ENCODE data around the gene AKAP6.

AKAP6 gene

GRCh38 chr14:32394038-32394437 is 64.9 kb downstream of the AKAP6 start:
- no peak for DNase-seq
- in situ Hi-C loops (cut with MboI; ENCODE audit: low pct_unique_long_range_greater_than_20kb, low sequenced_read_pairs), result no loop called here

GRCh38 chr14:32396885-32397284 is 67.8 kb downstream of the AKAP6 start:
- no peak for DNase-seq
- in situ Hi-C loops (cut with MboI; ENCODE audit: low pct_unique_long_range_greater_than_20kb, low sequenced_read_pairs), result no loop called here

- no peak for DNase-seq
- in situ Hi-C loops (cut with MboI; ENCODE audit: low pct_unique_long_range_greater_than_20kb, low sequenced_read_pairs), result no loop called here
These were observed 69.0 kb downstream of the AKAP6 start for GRCh38 chr14:32397861-32398640.

GRCh38 chr14:32399920-32400319 is 70.8 kb downstream of the AKAP6 start:
- DNase-seq, result no peak
- in situ Hi-C loops (cut with MboI; ENCODE audit: low pct_unique_long_range_greater_than_20kb, low sequenced_read_pairs), result no loop called here

- no peak for DNase-seq
- in situ Hi-C loops (cut with MboI; ENCODE audit: low pct_unique_long_range_greater_than_20kb, low sequenced_read_pairs), result no loop called here
These were observed 71.4 kb downstream of the AKAP6 start for GRCh38 chr14:32400480-32400879.

GRCh38 chr14:32403021-32403420 is 73.9 kb downstream of the AKAP6 start:
- no peak for DNase-seq
- in situ Hi-C loops (cut with MboI; ENCODE audit: low pct_unique_long_range_greater_than_20kb, low sequenced_read_pairs), result no loop called here

GRCh38 chr14:32403688-32404087 is 74.6 kb downstream of the AKAP6 start:
- in situ Hi-C loops (cut with MboI; ENCODE audit: low pct_unique_long_range_greater_than_20kb, low sequenced_read_pairs), result no loop called here
- DNase-seq, result no peak

GRCh38 chr14:32404784-32405573 is 75.9 kb downstream of the AKAP6 start:
- in situ Hi-C loops (cut with MboI; ENCODE audit: low pct_unique_long_range_greater_than_20kb, low sequenced_read_pairs), result no loop called here
- DNase-seq, result no peak

- no peak for DNase-seq
- in situ Hi-C loops (cut with MboI; ENCODE audit: low pct_unique_long_range_greater_than_20kb, low sequenced_read_pairs), result no loop called here
These were observed 76.8 kb downstream of the AKAP6 start for GRCh38 chr14:32405856-32406255.

- DNase-seq, result no peak
- in situ Hi-C loops (cut with MboI; ENCODE audit: low pct_unique_long_range_greater_than_20kb, low sequenced_read_pairs), result no loop called here
These were observed 78.0 kb downstream of the AKAP6 start for GRCh38 chr14:32407130-32407529.

GRCh38 chr14:32408018-32408417 is 78.9 kb downstream of the AKAP6 start:
- in situ Hi-C loops (cut with MboI; ENCODE audit: low pct_unique_long_range_greater_than_20kb, low sequenced_read_pairs), result no loop called here
- DNase-seq, result no peak

- DNase-seq, result no peak
- in situ Hi-C loops (cut with MboI; ENCODE audit: low pct_unique_long_range_greater_than_20kb, low sequenced_read_pairs), result no loop called here
These were observed 83.0 kb downstream of the AKAP6 start for GRCh38 chr14:32412103-32412502.

GRCh38 chr14:32412532-32412931 is 83.4 kb downstream of the AKAP6 start:
- in situ Hi-C loops (cut with MboI; ENCODE audit: low pct_unique_long_range_greater_than_20kb, low sequenced_read_pairs), result no loop called here
- DNase-seq, result no peak

- in situ Hi-C loops (cut with MboI; ENCODE audit: low pct_unique_long_range_greater_than_20kb, low sequenced_read_pairs), result no loop called here
These were observed 85.0 kb downstream of the AKAP6 start for GRCh38 chr14:32413967-32414640.

GRCh38 chr14:32414808-32415255 is 85.7 kb downstream of the AKAP6 start:
- in situ Hi-C loops (cut with MboI; ENCODE audit: low pct_unique_long_range_greater_than_20kb, low sequenced_read_pairs), result no loop called here
- no peak for DNase-seq

More at GRCh38 chr14:32413967-32414640, 85.0 kb downstream of the AKAP6 start:
- DNase-seq, result no peak

- DNase-seq, result no peak
- in situ Hi-C loops (cut with MboI; ENCODE audit: low pct_unique_long_range_greater_than_20kb, low sequenced_read_pairs), result no loop called here
These were observed 89.0 kb downstream of the AKAP6 start for GRCh38 chr14:32417956-32418552.

- no peak for DNase-seq
- in situ Hi-C loops (cut with MboI; ENCODE audit: low pct_unique_long_range_greater_than_20kb, low sequenced_read_pairs), result no loop called here
These were observed 90.3 kb downstream of the AKAP6 start for GRCh38 chr14:32419429-32419828.

GRCh38 chr14:32421781-32422180 is 92.7 kb downstream of the AKAP6 start:
- in situ Hi-C loops (cut with MboI; ENCODE audit: low pct_unique_long_range_greater_than_20kb, low sequenced_read_pairs), result no loop called here
- no peak for DNase-seq

GRCh38 chr14:32422440-32422839 is 93.3 kb downstream of the AKAP6 start:
- no peak for DNase-seq
- in situ Hi-C loops (cut with MboI; ENCODE audit: low pct_unique_long_range_greater_than_20kb, low sequenced_read_pairs), result no loop called here

- DNase-seq, result no peak
- in situ Hi-C loops (cut with MboI; ENCODE audit: low pct_unique_long_range_greater_than_20kb, low sequenced_read_pairs), result no loop called here
These were observed 96.9 kb downstream of the AKAP6 start for GRCh38 chr14:32426028-32426427.

Data from KBM-7 (cell line).